Neuronal stem cell (in vitro differentiated cells): Measurements from ENCODE around the gene SLC6A18.
A peak's percentile ranks its signal among the peaks of the same experiment; 100 is the strongest.

Experiments used
- DNase-seq: peaks from one replicate; pipeline ENCODE4 v3.0.0-alpha.2; 2013; ENCODE audit warnings: low spot score
- H2AFZ ChIP-seq: one replicate; pipeline ENCODE4 v1.6.1; 2013; ENCODE audit warnings: mild to moderate bottlenecking, low read length, inconsistent platforms
- H2AK5ac ChIP-seq: 2 replicates; pipeline ENCODE4 v1.6.1; 2013; ENCODE audit warnings: low read depth, mild to moderate bottlenecking, inconsistent platforms, low read length, moderate library complexity, mixed read lengths
- H2BK120ac ChIP-seq: 2 replicates; pipeline ENCODE4 v1.6.1; 2013; ENCODE audit warnings: low read depth, mild to moderate bottlenecking, inconsistent platforms, low read length, moderate library complexity, mixed read lengths
- H2BK12ac ChIP-seq: one replicate; pipeline ENCODE4 v1.6.1; 2013; ENCODE audit warnings: low read length, inconsistent platforms
- H2BK15ac ChIP-seq: 2 replicates; pipeline ENCODE4 v1.6.1; 2013; ENCODE audit warnings: mild to moderate bottlenecking, low read length, inconsistent platforms, mixed read lengths
- H2BK5ac ChIP-seq: one replicate; pipeline ENCODE4 v1.6.1; 2013; ENCODE audit warnings: inconsistent platforms, mild to moderate bottlenecking, low read length, moderate library complexity
- H3K14ac ChIP-seq: one replicate; pipeline ENCODE4 v1.6.1; 2013; ENCODE audit warnings: low read length, inconsistent platforms
- H3K18ac ChIP-seq: 2 replicates; pipeline ENCODE4 v1.6.1; 2013; ENCODE audit warnings: low read length, inconsistent platforms
- H3K23ac ChIP-seq: 2 replicates; pipeline ENCODE4 v1.6.1; 2013; ENCODE audit warnings: low read depth, mild to moderate bottlenecking, mixed read lengths, low read length, inconsistent platforms; ENCODE audit not compliant: poor library complexity
- H3K27ac ChIP-seq: replicated peaks from 3 replicates; pipeline ENCODE4 v1.5.1; 2013; ENCODE audit warnings: low read length, inconsistent platforms
- H3K27me3 ChIP-seq, 3 experiments: 2 replicates each; pipeline ENCODE4 v1.6.1; 2013; ENCODE audit warnings: low read length in 3 of 3, mild to moderate bottlenecking in 2 of 3, inconsistent platforms in 1 of 3, low read depth in 1 of 3, mixed read lengths in 1 of 3, moderate library complexity in 1 of 3; ENCODE audit not compliant: control insufficient read depth in 3 of 3, insufficient read depth in 3 of 3
- H3K36me3 ChIP-seq, 2 donors: replicated peaks in 1 of 2; 2 replicates each; pipeline ENCODE4 v1.6.1; 2013; ENCODE audit warnings: low read length in 2 of 2; ENCODE audit not compliant: control insufficient read depth in 2 of 2, insufficient read depth in 2 of 2
- H3K4ac ChIP-seq: 2 replicates; pipeline ENCODE4 v1.6.1; 2013; ENCODE audit warnings: inconsistent platforms, mild to moderate bottlenecking, low read length, moderate library complexity
- H3K4me1 ChIP-seq, 2 donors: 1 replicate in 1 of 2; 2 replicates in 1 of 2; pipeline ENCODE4 v1.6.1; 2013; ENCODE audit warnings: low read length in 2 of 2, low read depth in 1 of 2; ENCODE audit not compliant: control insufficient read depth in 2 of 2, insufficient read depth in 1 of 2
- H3K4me2 ChIP-seq: one replicate; pipeline ENCODE4 v1.6.1; 2013; ENCODE audit warnings: mild to moderate bottlenecking, low read length, inconsistent platforms; ENCODE audit not compliant: insufficient read depth, poor library complexity, severe bottlenecking
- H3K4me3 ChIP-seq, 2 donors: 2 replicates each; pipeline ENCODE4 v1.5.1; 2013; ENCODE audit warnings: low read length in 2 of 2, mild to moderate bottlenecking in 2 of 2, inconsistent platforms in 1 of 2, moderate library complexity in 1 of 2
- H3K79me1 ChIP-seq: one replicate; pipeline ENCODE4 v1.6.1; 2013; ENCODE audit warnings: low read depth, mild to moderate bottlenecking, inconsistent platforms, low read length, moderate library complexity
- H3K9ac ChIP-seq: one replicate; pipeline ENCODE4 v1.6.1; 2013; ENCODE audit warnings: mild to moderate bottlenecking, low read depth, low read length, inconsistent platforms; ENCODE audit not compliant: poor library complexity
- H3K9me3 ChIP-seq, 2 donors: replicated peaks in 1 of 2; 2 replicates each; pipeline versions ENCODE3 to v1.6.1; 2013; ENCODE audit warnings: low read length in 2 of 2, mild to moderate bottlenecking in 2 of 2, inconsistent platforms in 1 of 2, low read depth in 1 of 2, mixed read lengths in 1 of 2, moderate library complexity in 1 of 2; ENCODE audit not compliant: control insufficient read depth in 2 of 2, insufficient read depth in 1 of 2
- H4K8ac ChIP-seq: one replicate; pipeline ENCODE4 v1.6.1; 2013; ENCODE audit warnings: low read depth, mild to moderate bottlenecking, inconsistent platforms, low read length, moderate library complexity
- H4K91ac ChIP-seq: one replicate; pipeline ENCODE4 v1.6.1; 2013; ENCODE audit warnings: low read length, low read depth, mild to moderate bottlenecking, inconsistent platforms; ENCODE audit not compliant: poor library complexity
- WGBS, 2 donors: extraction: QIAGEN DNeasy Blood & Tissue Kit; methylation state at CpG; one replicate each; pipeline ENCODE4 v1.1.7; 2013; ENCODE audit warnings: missing lambda C conversion rate in 2 of 2, mixed read lengths in 1 of 2; ENCODE audit not compliant: insufficient read length in 2 of 2, insufficient replicate concordance in 1 of 2; ENCODE audit errors: extremely low coverage in 2 of 2; 5-methylcytosine and 5-hydroxymethylcytosine counted together

Gene SLC6A18

DNA sequence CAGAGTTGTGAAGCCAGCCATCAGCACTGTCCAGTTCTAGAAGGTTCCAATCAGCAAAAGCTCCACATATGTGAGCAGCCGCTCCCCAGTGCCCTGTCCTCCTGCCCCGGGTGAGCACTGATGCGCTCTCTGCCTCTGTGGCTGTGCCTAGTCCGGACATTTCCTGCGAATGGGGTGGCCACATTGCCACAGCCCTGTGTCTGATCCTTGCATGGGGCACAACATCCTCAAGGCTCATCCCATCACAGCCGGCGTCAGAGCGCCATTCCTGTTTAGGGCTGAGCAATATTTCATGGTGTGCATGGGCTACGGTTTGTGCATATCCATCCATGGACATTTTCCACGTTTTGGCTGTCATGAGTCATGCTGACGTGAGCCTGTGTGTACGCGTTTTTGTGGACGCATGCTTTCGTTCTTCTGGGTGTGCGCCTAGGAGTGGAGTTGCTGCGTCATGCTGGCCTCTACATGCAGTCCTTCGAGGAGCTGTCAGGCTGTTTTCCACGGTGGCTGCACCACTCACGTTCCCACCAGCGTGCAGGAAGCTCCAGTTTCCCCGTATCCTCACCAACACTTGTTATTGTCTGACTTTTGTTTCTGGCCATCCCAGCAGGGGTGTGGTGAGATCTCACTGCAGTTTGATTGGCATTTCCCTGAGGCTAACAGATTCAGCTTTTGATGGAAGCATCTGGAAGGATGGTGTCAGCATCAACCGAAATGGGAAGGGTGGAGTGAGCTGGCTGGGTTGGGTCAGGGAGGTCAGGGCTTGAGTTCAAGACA is 9.7 kb upstream of the SLC6A18 start:
- no peaks in the 10 kb centered on the region for H3K36me3 ChIP-seq
- H2AFZ ChIP-seq: no peak overlapping the region
- no peak overlapping the region for H2BK120ac ChIP-seq
- peaks cover 0 to 2% of the 10 kb centered on the region in 2 donors for H3K4me1 ChIP-seq
- peaks cover 0 to 2% (median 0%) of the 10 kb centered on the region in 3 experiments for H3K27me3 ChIP-seq
- no peak overlapping the region for H3K18ac ChIP-seq
- no CpG with 5 or more reads among the region's 23 CpGs for WGBS, 2 donors
- no peak overlapping the region for H4K8ac ChIP-seq
- no peak overlapping the region for H2BK12ac ChIP-seq
- no peak for DNase-seq
- peaks cover 0 to 7% of the 10 kb centered on the region in 2 donors for H3K9me3 ChIP-seq
- H3K79me1 ChIP-seq: no peaks in the 10 kb centered on the region
- H3K9ac ChIP-seq: no peak overlapping the region
- H3K4me2 ChIP-seq: no peak overlapping the region
- H3K4ac ChIP-seq: no peak overlapping the region
- no peak overlapping the region for H3K27ac ChIP-seq
- no peak overlapping the region for H2BK15ac ChIP-seq
- H3K23ac ChIP-seq: peak overlapping the region; percentile 11
- H3K14ac ChIP-seq: no peak overlapping the region
- no peak overlapping the region for H4K91ac ChIP-seq
- no peak overlapping the region for H3K4me3 ChIP-seq
- no peak overlapping the region for H2BK5ac ChIP-seq
- H2AK5ac ChIP-seq: peak overlapping the region; percentile 47

DNA sequence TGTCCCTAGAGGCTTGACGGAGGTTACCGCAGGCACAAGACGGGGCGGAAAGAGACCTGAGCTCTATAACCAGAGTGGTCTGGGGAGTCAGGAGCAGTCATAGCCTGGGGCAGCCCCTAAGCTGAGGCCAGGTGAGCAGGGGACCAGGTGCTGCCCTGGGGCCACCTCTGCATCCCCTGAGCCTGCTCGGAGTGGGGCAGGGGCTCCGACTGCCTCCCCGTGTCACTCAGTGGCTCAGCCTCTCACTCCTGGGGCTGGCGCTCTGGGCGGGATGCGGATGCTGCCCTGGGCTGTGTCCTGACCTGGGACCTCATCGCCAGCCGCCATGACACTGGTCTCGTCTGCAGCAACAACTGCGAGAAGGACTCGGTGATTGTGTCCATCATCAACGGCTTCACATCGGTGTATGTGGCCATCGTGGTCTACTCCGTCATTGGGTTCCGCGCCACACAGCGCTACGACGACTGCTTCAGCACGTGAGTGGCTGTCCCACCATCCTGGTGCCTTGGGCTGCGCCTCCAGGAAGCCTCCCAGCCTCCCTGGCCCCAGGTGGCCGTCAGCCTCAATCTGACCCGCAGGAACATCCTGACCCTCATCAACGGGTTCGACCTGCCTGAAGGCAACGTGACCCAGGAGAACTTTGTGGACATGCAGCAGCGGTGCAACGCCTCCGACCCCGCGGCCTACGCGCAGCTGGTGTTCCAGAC is 8.8 kb upstream of the SLC6A18 start:
- no peak overlapping the region for H3K4me3 ChIP-seq
- peak overlapping the region; percentile 50 for H3K9ac ChIP-seq
- peak overlapping the region; percentile 98 for H3K14ac ChIP-seq
- DNase-seq: no peak
- no peaks in the 10 kb centered on the region for H3K79me1 ChIP-seq
- H3K36me3 ChIP-seq: no peaks in the 10 kb centered on the region
- no peak overlapping the region for H2BK12ac ChIP-seq
- no peak overlapping the region for H2AFZ ChIP-seq
- H3K18ac ChIP-seq: peak overlapping the region; percentile 38
- H2AK5ac ChIP-seq: peak overlapping the region; percentile 53
- no peak overlapping the region for H3K4me2 ChIP-seq
- H3K27ac ChIP-seq: no peak overlapping the region
- peak overlapping the region; percentile 29 for H4K8ac ChIP-seq
- H2BK15ac ChIP-seq: peak overlapping the region; percentile 49
- H2BK120ac ChIP-seq: no peak overlapping the region
- H2BK5ac ChIP-seq: peak overlapping the region; percentile 54
- H3K4me1 ChIP-seq: peaks cover 0 to 2% of the 10 kb centered on the region in 2 donors
- peaks cover 0 to 2% (median 0%) of the 10 kb centered on the region in 3 experiments for H3K27me3 ChIP-seq
- no peak overlapping the region for H4K91ac ChIP-seq
- H3K9me3 ChIP-seq: peaks cover 0 to 7% of the 10 kb centered on the region in 2 donors
- H3K23ac ChIP-seq: peak overlapping the region; percentile 8
- H3K4ac ChIP-seq: no peak overlapping the region
- WGBS, 2 donors: no CpG with 5 or more reads among the region's 38 CpGs

DNA sequence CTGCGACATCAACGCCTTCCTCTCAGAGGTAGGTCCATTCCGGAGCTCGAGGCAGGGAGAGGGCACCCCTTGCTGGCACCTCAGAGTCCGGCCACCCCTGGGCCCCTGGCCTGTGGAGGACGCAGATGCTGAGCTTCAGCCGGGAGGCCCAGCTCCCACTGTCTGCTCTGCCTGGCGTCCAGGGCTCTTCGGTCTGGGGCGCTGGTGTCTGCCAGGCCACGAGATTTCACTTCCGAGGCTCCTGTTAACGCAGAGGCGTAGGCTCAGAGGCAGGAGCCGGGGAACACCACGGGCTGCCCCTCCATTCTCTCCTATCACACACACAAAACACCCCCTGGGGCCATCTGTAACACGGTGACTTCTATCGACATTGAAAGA is 8.3 kb upstream of the SLC6A18 start:
- no CpG with 5 or more reads among the region's 18 CpGs for WGBS, 2 donors
- Histone ChIP-seq H2BK5ac (peak overlapping the region; percentile 54), H3K4me3 (no peak overlapping the region), H2BK120ac (no peak overlapping the region), H3K4me2 (no peak overlapping the region), H3K4me1 (peaks cover 0 to 3% of the 10 kb centered on the region in 2 donors), H3K4ac (no peak overlapping the region), H4K8ac (peak overlapping the region; percentile 29), H3K14ac (peak overlapping the region; percentile 98), H4K91ac (no peak overlapping the region), H3K9me3 (peaks cover 0 to 5% of the 10 kb centered on the region in 2 donors), H3K79me1 (peaks cover 3% of the 10 kb centered on the region), H2AFZ (no peak overlapping the region), H3K27ac (no peak overlapping the region), H3K36me3 (peaks cover 0 to under 1% of the 10 kb centered on the region in 2 donors), H3K23ac (peak overlapping the region; percentile 8), H3K18ac (no peak overlapping the region), H2BK12ac (no peak overlapping the region), H3K27me3 (peaks cover 0 to 1% (median 0%) of the 10 kb centered on the region in 3 experiments), H2AK5ac (peak overlapping the region; percentile 53), H2BK15ac (peak overlapping the region; percentile 49), H3K9ac (peak overlapping the region; percentile 50)
- no peak for DNase-seq
